ENCODE measurements around the gene SLC27A5. TPM values are rescaled to one million over a fixed set of nuclear protein-coding genes. Genes with fewer than 3 reads are reported as not detected.

SLC27A5 gene
- total RNA-seq, 4 donors from 2014 or later, result 10.6 to 22.4 (median 17.7) TPM

DNA sequence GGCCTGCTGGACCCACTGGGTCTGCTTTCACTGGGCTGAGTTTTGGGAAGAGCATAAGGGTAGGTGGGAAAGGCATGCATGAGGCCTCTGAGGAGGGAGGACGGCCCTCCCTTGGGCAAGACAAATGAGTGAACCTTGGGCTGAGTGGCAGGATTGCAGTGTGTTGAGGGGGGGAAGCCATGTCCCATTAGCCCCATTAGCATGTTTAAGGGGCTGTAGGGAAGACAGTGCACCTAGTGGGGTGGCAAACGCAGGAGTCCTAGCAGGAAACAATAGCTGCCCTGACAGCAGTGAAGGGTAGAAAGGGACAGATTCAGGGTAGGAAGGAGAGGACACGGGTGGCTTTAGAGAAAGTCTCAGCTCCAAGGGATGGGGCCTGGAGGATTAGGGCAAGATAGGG is 10.9 kb upstream of the SLC27A5 start:
- Histone ChIP-seq H3K4me3 (replicated peaks in 1 of 3) (no peak overlapping the region), H3K36me3 (no peaks in the 10 kb centered on the region), H3K4me1 (peaks cover 17 to 18% of the 10 kb centered on the region in 2 donors), H3K27me3 (no peaks in the 10 kb centered on the region), H3K27ac (no peak overlapping the region), H3K9me3 (no peaks in the 10 kb centered on the region)
- DNase-seq, result no peak
- intact Hi-C loops (cut with DNase I), result no loop called here
- TF ChIP-seq POLR2A (IDR thresholded peaks at IDR 0.05), result no peak
- TF ChIP-seq, protein P1, sequence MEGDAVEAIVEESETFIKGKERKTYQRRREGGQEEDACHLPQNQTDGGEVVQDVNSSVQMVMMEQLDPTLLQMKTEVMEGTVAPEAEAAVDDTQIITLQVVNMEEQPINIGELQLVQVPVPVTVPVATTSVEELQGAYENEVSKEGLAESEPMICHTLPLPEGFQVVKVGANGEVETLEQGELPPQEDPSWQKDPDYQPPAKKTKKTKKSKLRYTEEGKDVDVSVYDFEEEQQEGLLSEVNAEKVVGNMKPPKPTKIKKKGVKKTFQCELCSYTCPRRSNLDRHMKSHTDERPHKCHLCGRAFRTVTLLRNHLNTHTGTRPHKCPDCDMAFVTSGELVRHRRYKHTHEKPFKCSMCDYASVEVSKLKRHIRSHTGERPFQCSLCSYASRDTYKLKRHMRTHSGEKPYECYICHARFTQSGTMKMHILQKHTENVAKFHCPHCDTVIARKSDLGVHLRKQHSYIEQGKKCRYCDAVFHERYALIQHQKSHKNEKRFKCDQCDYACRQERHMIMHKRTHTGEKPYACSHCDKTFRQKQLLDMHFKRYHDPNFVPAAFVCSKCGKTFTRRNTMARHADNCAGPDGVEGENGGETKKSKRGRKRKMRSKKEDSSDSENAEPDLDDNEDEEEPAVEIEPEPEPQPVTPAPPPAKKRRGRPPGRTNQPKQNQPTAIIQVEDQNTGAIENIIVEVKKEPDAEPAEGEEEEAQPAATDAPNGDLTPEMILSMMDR (IDR thresholded peaks at IDR 0.05), result no peak
- WGBS, 2 donors, result 76 to 78% methylated on average over 3 of the region's 3 CpGs

GRCh38 chr19:58521651-58522050 is 9.9 kb upstream of the SLC27A5 start:
- Histone ChIP-seq H3K4me3 (replicated peaks in 1 of 3) (no peak overlapping the region), H3K9me3 (no peaks in the 10 kb centered on the region), H3K36me3 (peaks cover 5 to 7% of the 10 kb centered on the region in 2 donors), H3K4me1 (peaks cover 19 to 23% of the 10 kb centered on the region in 2 donors), H3K27ac (no peak overlapping the region), H3K27me3 (no peaks in the 10 kb centered on the region)
- TF ChIP-seq, protein P1 (IDR thresholded peaks at IDR 0.05), result no peak
- no peak for TF ChIP-seq POLR2A (IDR thresholded peaks at IDR 0.05)
- no peak for DNase-seq
- intact Hi-C loops (cut with DNase I), result no loop called here
- 74 to 80% methylated on average over 4 of the region's 4 CpGs for WGBS, 2 donors

DNA sequence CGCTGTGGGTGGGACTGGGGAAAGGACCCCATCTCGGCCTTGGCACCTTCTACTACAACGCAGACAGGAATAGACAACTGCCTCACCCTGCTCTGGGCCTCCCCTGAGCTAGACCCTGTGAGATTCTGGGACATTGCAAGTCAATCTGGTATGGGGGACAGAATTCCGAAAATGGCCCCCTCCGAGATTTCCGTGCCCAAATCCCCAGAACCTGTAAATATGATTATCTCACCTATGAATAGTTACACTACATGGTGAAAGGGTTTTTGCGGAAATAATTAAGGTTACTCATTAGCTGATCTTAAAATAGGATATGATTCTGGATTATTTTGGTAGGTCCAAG is 8.4 kb upstream of the SLC27A5 start:
- no peak for DNase-seq
- intact Hi-C loops (cut with DNase I), result no loop called here
- H3K36me3 ChIP-seq, result peaks cover 14 to 15% of the 10 kb centered on the region in 2 donors
- peak overlapping the region; percentile 28 to 83 (median 56) for H3K4me3 ChIP-seq (replicated peaks in 1 of 3)
- no peaks in the 10 kb centered on the region for H3K9me3 ChIP-seq
- H3K27ac ChIP-seq, result peak overlapping the region; percentile 80 to 97 (median 86)
- no peak for TF ChIP-seq POLR2A (IDR thresholded peaks at IDR 0.05)
- TF ChIP-seq, protein P1 (IDR thresholded peaks at IDR 0.05), result no peak
- WGBS, 2 donors, result 7 to 27% methylated on average over 4 to 7 of the region's 7 CpGs
- peaks cover 19 to 23% of the 10 kb centered on the region in 2 donors for H3K4me1 ChIP-seq
- H3K27me3 ChIP-seq, result no peaks in the 10 kb centered on the region

DNA sequence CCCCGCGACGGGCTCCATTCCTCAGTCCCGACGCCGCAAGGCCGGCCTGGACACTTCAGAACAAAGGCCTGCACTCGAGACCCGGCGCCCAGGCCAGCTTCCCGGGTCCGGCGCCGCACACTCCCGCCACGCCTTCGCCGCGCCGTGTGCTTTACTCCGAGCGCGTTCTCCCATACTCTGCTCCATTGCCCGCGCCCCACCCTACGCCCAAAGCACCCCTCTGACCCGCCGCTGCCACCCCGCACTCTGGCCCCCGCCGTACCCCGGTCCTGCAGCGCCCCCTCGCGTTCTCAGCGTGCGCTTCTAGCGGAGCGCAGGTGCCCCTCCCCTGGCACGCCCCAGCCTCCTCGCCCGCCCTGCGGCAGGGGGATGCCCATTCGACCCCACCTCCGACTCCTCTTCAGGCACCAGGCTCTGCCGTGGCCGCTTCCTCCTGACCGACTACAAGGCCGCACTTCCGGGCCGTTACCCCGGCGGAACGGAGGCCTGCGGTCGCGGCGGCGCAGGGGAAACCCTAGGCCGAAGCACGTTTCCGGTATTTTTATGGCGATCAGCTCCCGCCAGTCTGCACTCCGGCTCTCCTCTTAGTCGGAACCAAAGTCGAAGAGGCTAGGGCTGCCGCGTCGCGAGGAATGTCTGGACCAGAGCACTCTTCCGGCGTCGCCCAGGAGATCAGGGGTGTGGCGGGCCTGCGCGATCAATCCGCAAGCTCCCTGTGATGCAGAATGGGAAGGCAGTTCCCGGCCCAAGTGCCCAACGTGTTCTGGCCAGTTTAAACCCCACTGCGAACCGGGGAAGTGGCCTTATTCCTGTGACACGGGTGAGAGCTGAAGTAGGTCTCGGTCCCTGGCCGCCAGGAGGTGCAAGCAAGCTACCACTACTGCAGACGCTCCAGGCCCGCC is 7.8 kb upstream of the SLC27A5 start, which contains the start of gene ZBTB45:
TSS of gene ZBTB45 (minus strand) at position 456 of the 902 bp plus-strand sequence. CDS start 2,137 bp downstream, outside the sequence.
- H3K9me3 ChIP-seq, result no peaks in the 10 kb centered on the region
- H3K27ac ChIP-seq, result peak within 1 kb of the TSS; percentile 80 to 97 (median 86)
- peak; percentile 92 to 93 for DNase-seq
- peaks cover 19 to 28% of the 10 kb centered on the region in 2 donors for H3K4me1 ChIP-seq
- peak within 1 kb of the TSS; percentile 56 to 83 (median 67) for H3K4me3 ChIP-seq (replicated peaks in 1 of 3)
- no peaks in the 10 kb centered on the region for H3K27me3 ChIP-seq
- WGBS, 2 donors, result 1% methylated on average over 36 to 45 of the region's 87 CpGs
- peaks cover 14 to 15% of the 10 kb centered on the region in 2 donors for H3K36me3 ChIP-seq
- TF ChIP-seq POLR2A (IDR thresholded peaks at IDR 0.05), result peak in 1 of 2 donors; percentile 68
- TF ChIP-seq, protein P1 (IDR thresholded peaks at IDR 0.05), result peak in 5 of 6 experiments; percentile 50 to 89 (median 65)
- intact Hi-C loops (cut with DNase I), result no loop called here

- no peak for TF ChIP-seq POLR2A (IDR thresholded peaks at IDR 0.05)
- TF ChIP-seq, protein P1 (IDR thresholded peaks at IDR 0.05), result peak in 4 of 6 experiments; percentile 3 to 41 (median 38)
- DNase-seq, result peak; percentile 63 to 67
- Histone ChIP-seq H3K27ac (peak overlapping the region; percentile 80 to 97 (median 86)), H3K27me3 (no peaks in the 10 kb centered on the region), H3K36me3 (peaks cover 14 to 15% of the 10 kb centered on the region in 2 donors), H3K4me3 (replicated peaks in 1 of 3) (peak overlapping the region; percentile 56 to 83 (median 67)), H3K4me1 (peaks cover 24 to 32% of the 10 kb centered on the region in 2 donors), H3K9me3 (no peaks in the 10 kb centered on the region)
- intact Hi-C loops (cut with DNase I), result no loop called here
- WGBS, 2 donors, result 0 to 1% methylated on average over 12 to 14 of the region's 14 CpGs
These were observed 7.2 kb upstream of the SLC27A5 start for GRCh38 chr19:58519087-58519354.
